GM21576 (cell line): ENCODE results near the gene MALRD1.

ENCODE experiments used
- ATAC-seq: cut with Tn5 transposase; IDR thresholded peaks from one replicate; pipeline ENCODE4 v1.9.1; 2021; ENCODE audit warnings: mild to moderate bottlenecking, moderate library complexity; ENCODE audit not compliant: unreplicated experiment

MALRD1 gene

DNA sequence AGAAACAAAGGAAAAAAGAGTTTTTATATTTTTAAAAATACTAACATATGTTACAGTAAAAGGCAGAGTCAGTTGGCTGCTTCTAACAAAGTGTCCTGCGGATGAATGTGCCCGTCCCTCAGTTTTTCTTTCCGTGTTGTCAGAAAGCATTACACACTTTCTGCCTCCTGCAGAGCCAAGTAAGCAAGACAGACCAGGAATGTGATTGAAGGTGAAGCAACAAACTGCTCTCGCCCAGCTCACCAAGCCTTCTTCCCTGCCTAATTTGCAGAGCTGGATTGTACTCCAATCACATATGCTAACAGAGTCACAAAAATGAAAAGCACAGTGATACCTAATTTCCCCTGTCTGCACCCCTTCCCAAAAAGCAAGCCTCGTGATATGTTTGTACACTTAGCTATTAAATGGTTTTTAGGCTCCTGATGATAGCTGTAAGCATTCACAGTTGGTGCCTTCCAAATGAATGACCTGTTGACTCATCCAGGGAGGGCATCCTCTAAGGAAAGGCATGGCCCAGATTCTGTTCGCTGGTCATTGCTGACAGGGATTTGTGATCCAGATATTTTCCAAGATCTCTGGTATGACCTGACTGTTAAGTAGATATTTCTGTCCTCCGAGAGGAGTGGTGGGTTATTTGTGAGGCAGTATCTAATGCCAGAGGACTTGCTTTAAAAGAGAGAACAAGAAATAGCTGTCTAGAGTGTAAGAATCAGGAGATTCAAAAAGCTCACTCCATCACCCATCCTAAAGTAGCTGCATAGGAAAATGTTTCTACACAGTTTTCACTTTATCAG is 580.4 kb downstream of the MALRD1 start:
- ATAC-seq = no peak

- no peak for ATAC-seq
Measured at GRCh38 chr10:19629567-19629966, 581.0 kb downstream of the MALRD1 start.

GRCh38 chr10:19634163-19634562 is 585.6 kb downstream of the MALRD1 start:
- no peak for ATAC-seq

DNA sequence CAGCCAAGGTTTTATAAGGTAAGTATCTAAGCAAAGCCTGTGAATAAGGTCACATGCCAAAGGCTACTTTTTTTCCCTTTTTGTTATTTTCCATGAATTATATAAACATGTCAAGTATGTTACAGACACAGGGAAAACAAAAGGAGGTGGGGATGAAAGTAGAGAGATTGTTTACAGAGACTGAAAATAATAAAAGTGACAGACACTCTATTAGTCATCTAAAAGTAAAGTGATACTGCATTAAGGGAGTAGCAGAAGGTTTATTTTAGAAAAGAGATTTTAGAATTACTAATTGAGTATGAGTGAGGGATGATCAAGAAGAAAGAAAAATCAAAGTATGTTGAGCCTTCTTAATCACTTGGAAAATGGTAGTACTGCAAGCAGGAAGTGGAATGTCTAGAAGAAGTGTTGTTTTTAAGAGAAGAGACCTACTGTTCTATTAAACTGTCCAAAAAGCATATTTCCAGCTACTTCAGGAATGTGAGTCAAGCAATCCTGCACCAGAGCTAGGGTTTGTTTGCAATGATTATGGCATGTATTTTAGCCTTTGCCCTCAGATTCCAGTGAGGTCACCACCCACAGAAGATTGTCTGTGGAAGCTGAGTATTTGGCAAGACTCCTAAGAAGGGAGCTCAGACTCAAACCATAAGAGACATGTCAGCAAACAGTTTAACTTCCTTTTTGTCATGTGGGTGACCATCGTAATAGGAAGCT is 589.7 kb downstream of the MALRD1 start:
- no peak for ATAC-seq

- ATAC-seq = no peak
Measured at GRCh38 chr10:19638896-19639233, 590.3 kb downstream of the MALRD1 start.

DNA sequence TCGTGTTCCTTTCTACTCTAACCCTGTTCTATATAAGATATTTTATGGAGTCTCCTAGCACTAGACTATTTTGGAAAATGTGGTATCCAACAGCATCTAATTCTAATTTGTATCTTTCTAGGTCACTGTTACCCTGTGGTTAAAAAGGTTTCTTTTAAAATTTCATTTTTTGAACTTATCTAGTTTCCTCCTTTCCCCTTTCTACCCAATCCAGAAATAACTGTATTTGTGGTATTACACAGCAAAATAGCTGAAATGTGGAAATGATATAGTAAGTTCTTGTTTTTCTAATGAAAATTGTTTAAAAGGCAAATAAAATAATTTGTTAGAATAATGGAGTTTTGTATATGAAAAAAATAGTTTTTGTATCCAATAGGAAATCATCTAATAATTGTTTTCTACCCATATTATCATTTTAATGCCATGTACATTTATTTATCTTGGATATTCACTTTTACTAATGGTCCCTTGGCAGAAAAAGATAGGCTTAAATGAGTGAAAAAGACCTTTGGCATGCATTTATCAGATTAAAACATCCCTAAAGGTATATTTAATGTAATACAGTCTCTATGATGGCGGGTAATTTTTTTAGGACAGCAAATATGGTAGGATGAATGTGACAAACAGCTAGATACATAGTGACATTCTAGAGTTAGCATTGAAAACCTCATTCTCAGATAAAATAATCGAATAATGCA is 592.1 kb downstream of the MALRD1 start:
- no peak for ATAC-seq

- no peak for ATAC-seq
Measured at GRCh38 chr10:19651549-19651948, 602.9 kb downstream of the MALRD1 start.

GRCh38 chr10:19652750-19653149 is 604.1 kb downstream of the MALRD1 start:
- ATAC-seq = no peak

- no peak for ATAC-seq
Measured at GRCh38 chr10:19653931-19654330, 605.3 kb downstream of the MALRD1 start.

GRCh38 chr10:19654576-19654975 is 606.0 kb downstream of the MALRD1 start:
- no peak for ATAC-seq

- no peak for ATAC-seq
Measured at GRCh38 chr10:19656420-19657042, 607.9 kb downstream of the MALRD1 start.

DNA sequence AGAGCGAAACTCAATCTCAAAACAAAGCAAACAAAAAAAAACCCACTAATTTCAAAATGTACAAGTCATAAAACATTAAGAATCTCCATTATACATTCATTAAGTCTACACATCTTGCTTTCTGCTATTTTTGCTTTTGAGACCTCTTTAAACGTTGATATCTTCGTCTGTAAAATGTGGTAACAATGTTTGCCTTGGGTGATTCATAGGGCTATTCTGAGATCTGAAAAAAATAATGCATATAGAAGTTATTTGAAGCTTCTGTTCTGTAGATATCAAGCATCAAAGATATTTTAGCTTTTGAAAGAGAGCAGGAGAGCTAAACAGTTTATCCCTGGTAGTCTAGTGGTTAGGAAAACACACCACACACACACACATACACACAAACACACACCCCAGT is 609.5 kb downstream of the MALRD1 start:
- no peak for ATAC-seq

GRCh38 chr10:19658622-19659233 is 610.1 kb downstream of the MALRD1 start:
- no peak for ATAC-seq

GRCh38 chr10:19659920-19660655 is 611.5 kb downstream of the MALRD1 start:
- ATAC-seq = no peak

GRCh38 chr10:19663344-19663743 is 614.7 kb downstream of the MALRD1 start:
- ATAC-seq = no peak

- ATAC-seq = no peak
Measured at GRCh38 chr10:19668116-19668515, 619.5 kb downstream of the MALRD1 start.

- no peak for ATAC-seq
Measured at GRCh38 chr10:19676063-19676462, 627.5 kb downstream of the MALRD1 start.

DNA sequence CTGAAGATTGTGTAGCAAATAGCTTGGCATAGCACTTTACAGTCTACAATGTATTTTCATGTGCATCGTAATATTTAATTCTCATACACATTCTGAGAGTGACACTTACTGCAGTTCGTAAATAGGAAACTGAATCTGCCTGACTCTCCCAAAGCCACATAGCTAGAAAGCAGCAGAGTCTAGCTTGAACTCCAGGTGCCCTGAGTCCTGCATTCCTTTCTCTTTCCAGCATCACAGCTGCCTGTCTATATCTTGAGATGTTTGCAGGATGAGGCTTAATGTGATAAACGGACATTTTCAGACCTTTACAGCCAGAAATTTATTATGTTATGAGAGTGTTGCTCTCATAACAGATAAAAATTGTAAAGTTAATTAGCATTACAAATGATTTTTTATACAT is 634.8 kb downstream of the MALRD1 start:
- no peak for ATAC-seq

DNA sequence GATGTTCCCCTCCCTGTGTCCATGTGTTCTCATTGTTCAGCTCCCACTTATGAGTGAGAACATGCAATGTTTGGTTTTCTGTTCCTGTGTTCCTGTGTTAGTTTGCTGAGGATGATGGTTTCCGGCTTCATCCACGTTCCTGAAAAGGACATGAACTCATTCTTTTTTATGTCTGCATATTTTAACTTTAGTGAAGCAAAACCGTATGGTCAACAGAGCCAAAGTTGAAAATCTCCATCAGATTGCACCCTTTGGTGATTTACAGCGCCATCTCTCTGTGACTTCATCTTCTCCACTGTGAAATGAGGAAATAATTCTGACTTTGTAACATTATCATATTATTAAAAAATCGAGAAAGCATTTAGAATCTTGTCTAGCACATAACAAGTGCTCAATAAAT is 635.4 kb downstream of the MALRD1 start:
- no peak for ATAC-seq

DNA sequence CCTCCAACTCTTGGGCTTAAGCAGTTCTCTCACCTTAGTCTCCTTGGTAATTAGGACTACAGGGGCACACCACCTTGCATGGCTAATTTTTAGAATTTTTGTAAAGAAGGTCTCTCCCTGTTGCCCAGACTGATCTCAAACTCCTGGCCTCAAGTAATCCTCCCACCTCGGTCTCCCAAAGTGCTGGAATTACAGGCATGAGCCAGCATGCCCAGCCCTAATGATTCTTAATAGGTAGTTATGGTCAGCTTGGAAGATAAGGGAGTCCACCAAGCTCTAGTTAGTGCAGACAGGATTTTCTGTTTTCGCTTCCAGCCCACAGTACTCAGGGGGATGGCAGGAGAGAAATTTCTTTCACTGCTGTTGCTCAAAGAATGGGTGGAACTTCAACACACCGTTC is 639.7 kb downstream of the MALRD1 start:
- no peak for ATAC-seq
